Right lobe of liver (tissue), 6 donors: ENCODE data around the gene FGGY. TPM values are rescaled to one million over a fixed set of nuclear protein-coding genes. Genes with fewer than 3 reads are reported as not detected.

Source experiments
- ATAC-seq, 4 donors: fragments of 200-7000 bp; cut with Tn5 transposase; one replicate each; pipeline ENCODE4 v1.9.1; 2020; ENCODE audit warnings: mild to moderate bottlenecking in 4 of 4, moderate library complexity in 4 of 4
- DNase-seq, 3 donors: peaks; one replicate each; pipeline ENCODE4 v3.0.0-alpha.2; 2020
- H3K27ac ChIP-seq, 3 donors: fragments of 200-600 bp; one replicate each; pipeline ENCODE4 v1.8.0; 2022
- H3K27me3 ChIP-seq, 2 donors: fragments of 200-600 bp; one replicate each; pipeline ENCODE4 v1.8.0; 2022
- H3K36me3 ChIP-seq, 4 donors: fragments of 200-600 bp; sonication (generic) in 1 of 4; one replicate each; pipeline versions ENCODE4 v1.5.1 to v1.8.0; 2017 to 2022; ENCODE audit warnings: control low read depth in 1 of 4
- H3K4me1 ChIP-seq, 4 donors: fragments of 200-600 bp; sonication (generic) in 1 of 4; one replicate each; pipeline versions ENCODE4 v1.5.1 to v1.8.0; 2017 to 2022; ENCODE audit warnings: control low read depth in 1 of 4
- H3K4me3 ChIP-seq, 3 donors: fragments of 200-600 bp; one replicate each; pipeline ENCODE4 v1.8.0; 2022
- H3K9me3 ChIP-seq, 4 donors: fragments of 200-600 bp; sonication (generic) in 1 of 4; one replicate each; pipeline versions ENCODE4 v1.5.1 to v1.8.0; 2017 to 2022; ENCODE audit warnings: control low read depth in 1 of 4
- CTCF ChIP-seq, 4 donors: fragments of 200-600 bp in 3 of 4; fragments of 450-650 bp in 1 of 4; IDR thresholded peaks; one replicate each; pipeline versions ENCODE4 v1.5.1 to v1.8.0; 2016 to 2022; ENCODE audit warnings: antibody characterized with exemption in 4 of 4, mild to moderate bottlenecking in 2 of 4
- POLR2A ChIP-seq: fragments of 450-650 bp; IDR thresholded peaks from one replicate; pipeline ENCODE4 v1.6.1; 2017; ENCODE audit warnings: antibody characterized with exemption, mild to moderate bottlenecking
- WGBS: methylation state at CpG from one replicate; pipeline ENCODE4 v1.1.6; 2018; ENCODE audit warnings: low coverage, low lambda C conversion rate; ENCODE audit not compliant: insufficient coverage; ENCODE audit errors: missing lambda C conversion rate; 5-methylcytosine and 5-hydroxymethylcytosine counted together
- intact Hi-C, 2 donors: fragments of 100-400 bp; cut with DNase I; formaldehyde crosslinking; loops; one replicate each; pipeline versions ENCODE4 v1.11.2 to v1.14.1; 2022
- total RNA-seq, 6 experiments: library from RNA; depleted of rRNA in 2 of 6; stranded (reverse); fragments of >200 nt in 2 of 6; fragmentation: NEBNext Ultra II Directional in 3 of 6; extraction: Animal tissue kit (Norgen Biotek cat#: 25700) in 3 of 6; gene quantifications; one replicate each; pipeline versions ENCODE4 v1.1.0 to v1.2.4, GENCODE V29; 2016 to 2023
- donor health status: DM: no; HTN: yes; CAD: no.
- donor health status: DM: no; HTN: no; CAD: no.
- donor health status: DM: no; HTN: no; CAD: no.
- donor health status: DM: no; HTN: yes; CAD: no.
- donor health status: DM: no; HTN: yes; CAD: no.

Gene FGGY
- total RNA-seq, 6 experiments from 2014 or later: 45.5 to 84.2 (median 58.7) TPM

GRCh38 chr1:59688976-59689375 is 392.1 kb downstream of the FGGY start:
- Histone ChIP-seq H3K4me3 (no peak overlapping the region), H3K27ac (no peak overlapping the region), H3K27me3 (no peaks in the 10 kb centered on the region), H3K36me3 (no peaks in the 10 kb centered on the region), H3K9me3 (no peaks in the 10 kb centered on the region), H3K4me1 (peaks cover 0 to 19% (median 0%) of the 10 kb centered on the region in 4 donors)
- no peak for TF ChIP-seq CTCF (IDR thresholded peaks at IDR 0.05)
- no peak for TF ChIP-seq POLR2A
- DNase-seq (no peak), ATAC-seq (peak in 3 of 4 donors; percentile 13 to 44 (median 20))
- intact Hi-C loops: no loop called here
- WGBS: 71% methylated on average over 4 of the region's 5 CpGs

DNA sequence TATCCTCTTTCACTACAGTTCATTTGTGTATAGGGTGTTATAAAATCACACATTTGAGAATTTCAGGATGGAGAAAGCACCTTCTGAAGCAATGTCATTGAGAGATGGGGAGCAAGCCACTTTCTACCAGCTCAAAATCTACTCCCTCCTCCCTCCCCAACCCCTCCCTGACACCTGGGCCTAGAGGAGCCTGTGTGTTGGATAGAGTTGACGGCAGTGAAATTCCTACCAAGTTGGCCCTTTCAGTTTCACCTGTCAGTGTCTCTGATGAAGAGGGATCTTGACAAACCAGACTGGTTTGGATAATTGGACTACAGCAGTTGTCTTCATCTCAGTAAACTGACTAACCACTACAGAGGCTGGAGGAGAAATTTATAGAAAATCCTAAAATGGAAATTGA is 392.8 kb downstream of the FGGY start:
- H3K4me1 ChIP-seq: peaks cover 0 to 19% (median 0%) of the 10 kb centered on the region in 4 donors
- intact Hi-C loops: no loop called here
- H3K27ac ChIP-seq: no peak overlapping the region
- WGBS: 78% methylated on average over 1 of the region's 1 CpG
- H3K27me3 ChIP-seq: no peaks in the 10 kb centered on the region
- no peaks in the 10 kb centered on the region for H3K9me3 ChIP-seq
- no peak for DNase-seq
- H3K4me3 ChIP-seq: no peak overlapping the region
- H3K36me3 ChIP-seq: no peaks in the 10 kb centered on the region
- no peak for TF ChIP-seq POLR2A
- no peak for TF ChIP-seq CTCF (IDR thresholded peaks at IDR 0.05)
- no peak for ATAC-seq

- intact Hi-C loops: no loop called here
- WGBS: 89% methylated on average over 5 of the region's 7 CpGs
Observed at GRCh38 chr1:59690171-59690930, 393.5 kb downstream of the FGGY start.

GRCh38 chr1:59691261-59691660 is 394.4 kb downstream of the FGGY start:
- Histone ChIP-seq H3K4me1 (peaks cover 0 to 22% (median 0%) of the 10 kb centered on the region in 4 donors), H3K27ac (peak overlapping the region in 1 of 3 donors; percentile 13), H3K9me3 (no peaks in the 10 kb centered on the region), H3K36me3 (no peaks in the 10 kb centered on the region), H3K27me3 (no peaks in the 10 kb centered on the region), H3K4me3 (no peak overlapping the region)
- 26% methylated on average over 4 of the region's 4 CpGs for WGBS
- intact Hi-C loops: no loop called here
- DNase-seq: peak in 1 of 3 donors; percentile 59
- TF ChIP-seq POLR2A (no peak), CTCF (IDR thresholded peaks at IDR 0.05) (no peak)
- peak; percentile 56 to 88 (median 76) for ATAC-seq

More at GRCh38 chr1:59690171-59690930, 393.5 kb downstream of the FGGY start:
- Histone ChIP-seq H3K4me1 (peaks cover 0 to 19% (median 0%) of the 10 kb centered on the region in 4 donors), H3K4me3 (no peak overlapping the region), H3K36me3 (no peaks in the 10 kb centered on the region), H3K27ac (no peak overlapping the region), H3K27me3 (no peaks in the 10 kb centered on the region), H3K9me3 (no peaks in the 10 kb centered on the region)
- TF ChIP-seq CTCF (IDR thresholded peaks at IDR 0.05) (no peak), POLR2A (no peak)
- DNase-seq (no peak), ATAC-seq (peak in 2 of 4 donors; percentile 13 to 25)
